Fibroblast of skin of right quadriceps (primary cell): Measurements from ENCODE around the gene SLC4A9.

Experiments used
- DNase-seq: peaks from one replicate; pipeline ENCODE4 v3.0.0-alpha.2; 2013

Gene SLC4A9

GRCh38 chr5:140362875-140363630, 3.1 kb downstream of the SLC4A9 start:
- peak; percentile 49 for DNase-seq

GRCh38 chr5:140363631-140364471, 3.9 kb downstream of the SLC4A9 start:
- DNase-seq = no peak

- DNase-seq = no peak
These were observed 4.4 kb downstream of the SLC4A9 start for GRCh38 chr5:140364472-140364765.

- no peak for DNase-seq
These were observed 5.3 kb downstream of the SLC4A9 start for GRCh38 chr5:140365282-140365681.

GRCh38 chr5:140365941-140366340, 5.9 kb downstream of the SLC4A9 start:
- no peak for DNase-seq

- no peak for DNase-seq
These were observed 6.7 kb downstream of the SLC4A9 start for GRCh38 chr5:140366589-140367255.

GRCh38 chr5:140367256-140368013, 7.4 kb downstream of the SLC4A9 start:
- no peak for DNase-seq

- DNase-seq = no peak
These were observed 11.6 kb downstream of the SLC4A9 start for GRCh38 chr5:140371356-140372151.

GRCh38 chr5:140372971-140373487, 13.0 kb downstream of the SLC4A9 start:
- peak; percentile 75 for DNase-seq

- DNase-seq = no peak
These were observed 21.4 kb downstream of the SLC4A9 start for GRCh38 chr5:140381351-140381750.

GRCh38 chr5:140381972-140382371, 22.0 kb downstream of the SLC4A9 start:
- no peak for DNase-seq

- no peak for DNase-seq
These were observed 22.9 kb downstream of the SLC4A9 start for GRCh38 chr5:140382866-140383265.

- no peak for DNase-seq
These were observed 23.3 kb downstream of the SLC4A9 start for GRCh38 chr5:140383300-140383699.

GRCh38 chr5:140388052-140388451, 28.1 kb downstream of the SLC4A9 start:
- DNase-seq = no peak

GRCh38 chr5:140391312-140391711, 31.3 kb downstream of the SLC4A9 start:
- DNase-seq = no peak

- DNase-seq = no peak
These were observed 31.7 kb downstream of the SLC4A9 start for GRCh38 chr5:140391732-140392131.

GRCh38 chr5:140393738-140394137, 33.7 kb downstream of the SLC4A9 start:
- no peak for DNase-seq

GRCh38 chr5:140398379-140398811, 38.4 kb downstream of the SLC4A9 start:
- DNase-seq = peak; percentile 18

- DNase-seq = no peak
These were observed 40.2 kb downstream of the SLC4A9 start for GRCh38 chr5:140399979-140400729.

GRCh38 chr5:140400730-140401361, 40.9 kb downstream of the SLC4A9 start:
- DNase-seq = peak; percentile 97
